Stomach (tissue), 4 donors: ENCODE measurements around the gene AGBL3.

Source experiments
- CTCF ChIP-seq, 7 experiments: fragments of 450-650 bp in 4 of 7; fragments of 200-600 bp in 3 of 7; sonication (generic) in 3 of 7; IDR thresholded peaks; one replicate each; pipeline ENCODE4 v1.5.1; 2016 to 2019; ENCODE audit warnings: antibody characterized with exemption in 7 of 7, control low read depth in 2 of 7, mild to moderate bottlenecking in 1 of 7
- POLR2A ChIP-seq, 4 donors: fragments of 450-650 bp; IDR thresholded peaks; one replicate each; pipeline ENCODE4 v1.6.1; 2016; ENCODE audit warnings: antibody characterized with exemption in 4 of 4, control low read depth in 2 of 4, mild to moderate bottlenecking in 1 of 4, moderate library complexity in 1 of 4

GRCh38 chr7:134996097-134996550 lies 9.8 kb downstream of the AGBL3 start:
- TF ChIP-seq CTCF (IDR thresholded peaks at IDR 0.05) (no peak), POLR2A (IDR thresholded peaks at IDR 0.05) (no peak)
